Neural cell (in vitro differentiated cells): ENCODE measurements around the gene CNTNAP2.

Source experiments
- CTCF ChIP-seq: fragments of 450-650 bp; IDR thresholded peaks from 2 replicates; pipeline ENCODE4 v1.5.1; 2014; ENCODE audit warnings: antibody characterized with exemption, mild to moderate bottlenecking, moderate library complexity; ENCODE audit not compliant: poor library complexity, severe bottlenecking
- EP300 ChIP-seq: fragments of 450-650 bp; conservative IDR thresholded peaks from 2 replicates; pipeline ENCODE4 v1.6.1; 2014; ENCODE audit warnings: antibody characterized with exemption, mild to moderate bottlenecking, moderate library complexity; ENCODE audit not compliant: poor library complexity, severe bottlenecking

- no peak for TF ChIP-seq EP300
- no peak for TF ChIP-seq CTCF
These were observed 1752.9 kb downstream of the CNTNAP2 start for GRCh38 chr7:147869456-147869855.
